Stimulated activated CD8-positive, alpha-beta memory T cell treated with anti-CD3 and anti-CD28 coated beads, Interleukin-12 subunit alpha, Interleukin-12 subunit beta, amount 100 ng/mL, for 1 hour (primary cell): Measurements from ENCODE around the gene POU6F1.
A peak's percentile ranks its signal among the peaks of the same experiment; 100 is the strongest.
"Not testable (repeated sequence)": the region's sequence is repeated elsewhere in the genome, so short reads cannot be mapped to it uniquely, and the experiment has no call there.

ENCODE experiments used
- DNase-seq: peaks from one replicate; pipeline ENCODE4 v3.0.0-alpha.2; 2020; ENCODE audit warnings: low read depth

POU6F1 gene

GRCh38 chr12:51217968-51218606, at the start of gene POU6F1:
Gene POU6F1 (minus strand): TSS chr12:51218062. CDS start chr12:51206836, 11,226 bp downstream.
- peak; percentile 26 for DNase-seq

- DNase-seq: no peak
Observed at GRCh38 chr12:51265024-51265423, 47.2 kb upstream of the POU6F1 start.

GRCh38 chr12:51264297-51264696, 46.4 kb upstream of the POU6F1 start:
- DNase-seq: no peak

- DNase-seq: no peak
Observed at GRCh38 chr12:51263341-51263740, 45.5 kb upstream of the POU6F1 start.

GRCh38 chr12:51262758-51263177, 44.9 kb upstream of the POU6F1 start:
- DNase-seq: no peak

- DNase-seq: not testable (repeated sequence)
Observed at GRCh38 chr12:51259600-51259999, 41.7 kb upstream of the POU6F1 start.

- no peak for DNase-seq
Observed at GRCh38 chr12:51254536-51254935, 36.7 kb upstream of the POU6F1 start.

- no peak for DNase-seq
Observed at GRCh38 chr12:51253276-51253675, 35.4 kb upstream of the POU6F1 start.

- no peak for DNase-seq
Observed at GRCh38 chr12:51247523-51248206, 29.8 kb upstream of the POU6F1 start.

- DNase-seq: no peak
Observed at GRCh38 chr12:51246254-51246853, 28.5 kb upstream of the POU6F1 start.

GRCh38 chr12:51245476-51246253, 27.8 kb upstream of the POU6F1 start:
- DNase-seq: no peak

GRCh38 chr12:51244269-51244668, 26.4 kb upstream of the POU6F1 start:
- no peak for DNase-seq

- no peak for DNase-seq
Observed at GRCh38 chr12:51242876-51243275, 25.0 kb upstream of the POU6F1 start.

GRCh38 chr12:51242120-51242519, 24.3 kb upstream of the POU6F1 start:
- no peak for DNase-seq

- no peak for DNase-seq
Observed at GRCh38 chr12:51240971-51241370, 23.1 kb upstream of the POU6F1 start.

GRCh38 chr12:51238510-51239334, 20.9 kb upstream of the POU6F1 start, which contains the start of gene DAZAP2:
Gene DAZAP2 (plus strand): TSS chr12:51238826. CDS start chr12:51238908, 82 bp downstream.
- peak; percentile 92 for DNase-seq

- DNase-seq: no peak
Observed at GRCh38 chr12:51238037-51238509, 20.2 kb upstream of the POU6F1 start.

- DNase-seq: no peak
Observed at GRCh38 chr12:51234530-51234929, 16.7 kb upstream of the POU6F1 start.

- no peak for DNase-seq
Observed at GRCh38 chr12:51232642-51233041, 14.8 kb upstream of the POU6F1 start.

GRCh38 chr12:51229116-51229809, 11.4 kb upstream of the POU6F1 start:
- DNase-seq: no peak

- no peak for DNase-seq
Observed at GRCh38 chr12:51227962-51228361, 10.1 kb upstream of the POU6F1 start.
